Measurements from ENCODE around the gene SERINC2.

The SERINC2 gene

DNA sequence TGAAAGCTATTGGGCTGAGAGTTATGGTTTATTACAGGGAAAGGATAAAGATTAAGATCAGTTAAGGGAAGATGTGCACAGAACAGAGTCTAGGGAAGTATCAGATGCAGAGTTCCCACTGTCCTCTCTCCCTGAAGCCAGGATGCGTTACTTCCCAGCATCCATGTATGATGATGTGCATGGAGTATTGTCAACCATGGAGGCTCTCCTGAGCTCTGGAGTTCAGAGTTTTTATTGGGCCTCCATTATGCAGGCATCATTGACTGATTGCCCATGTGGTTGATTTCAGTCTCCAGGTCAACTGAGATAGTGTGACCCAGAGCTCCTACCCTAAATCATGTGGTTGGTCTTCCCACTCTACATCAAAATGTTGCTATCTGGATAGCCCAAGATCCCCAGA is 30.7 kb downstream of the SERINC2 start:
- no peaks in the 10 kb centered on the region for H3K27me3 ChIP-seq
- H3K4me1 ChIP-seq = no peaks in the 10 kb centered on the region
- no peak for DNase-seq
- H3K9me3 ChIP-seq = no peaks in the 10 kb centered on the region
- no peak overlapping the region for H3K4me3 ChIP-seq (ENCODE audit: low read depth, low read length)
- TF ChIP-seq, protein P1, sequence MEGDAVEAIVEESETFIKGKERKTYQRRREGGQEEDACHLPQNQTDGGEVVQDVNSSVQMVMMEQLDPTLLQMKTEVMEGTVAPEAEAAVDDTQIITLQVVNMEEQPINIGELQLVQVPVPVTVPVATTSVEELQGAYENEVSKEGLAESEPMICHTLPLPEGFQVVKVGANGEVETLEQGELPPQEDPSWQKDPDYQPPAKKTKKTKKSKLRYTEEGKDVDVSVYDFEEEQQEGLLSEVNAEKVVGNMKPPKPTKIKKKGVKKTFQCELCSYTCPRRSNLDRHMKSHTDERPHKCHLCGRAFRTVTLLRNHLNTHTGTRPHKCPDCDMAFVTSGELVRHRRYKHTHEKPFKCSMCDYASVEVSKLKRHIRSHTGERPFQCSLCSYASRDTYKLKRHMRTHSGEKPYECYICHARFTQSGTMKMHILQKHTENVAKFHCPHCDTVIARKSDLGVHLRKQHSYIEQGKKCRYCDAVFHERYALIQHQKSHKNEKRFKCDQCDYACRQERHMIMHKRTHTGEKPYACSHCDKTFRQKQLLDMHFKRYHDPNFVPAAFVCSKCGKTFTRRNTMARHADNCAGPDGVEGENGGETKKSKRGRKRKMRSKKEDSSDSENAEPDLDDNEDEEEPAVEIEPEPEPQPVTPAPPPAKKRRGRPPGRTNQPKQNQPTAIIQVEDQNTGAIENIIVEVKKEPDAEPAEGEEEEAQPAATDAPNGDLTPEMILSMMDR (IDR thresholded peaks at IDR 0.05; ENCODE audit: low read depth, low read length) = no peak
- no peaks in the 10 kb centered on the region for H3K36me3 ChIP-seq

DNA sequence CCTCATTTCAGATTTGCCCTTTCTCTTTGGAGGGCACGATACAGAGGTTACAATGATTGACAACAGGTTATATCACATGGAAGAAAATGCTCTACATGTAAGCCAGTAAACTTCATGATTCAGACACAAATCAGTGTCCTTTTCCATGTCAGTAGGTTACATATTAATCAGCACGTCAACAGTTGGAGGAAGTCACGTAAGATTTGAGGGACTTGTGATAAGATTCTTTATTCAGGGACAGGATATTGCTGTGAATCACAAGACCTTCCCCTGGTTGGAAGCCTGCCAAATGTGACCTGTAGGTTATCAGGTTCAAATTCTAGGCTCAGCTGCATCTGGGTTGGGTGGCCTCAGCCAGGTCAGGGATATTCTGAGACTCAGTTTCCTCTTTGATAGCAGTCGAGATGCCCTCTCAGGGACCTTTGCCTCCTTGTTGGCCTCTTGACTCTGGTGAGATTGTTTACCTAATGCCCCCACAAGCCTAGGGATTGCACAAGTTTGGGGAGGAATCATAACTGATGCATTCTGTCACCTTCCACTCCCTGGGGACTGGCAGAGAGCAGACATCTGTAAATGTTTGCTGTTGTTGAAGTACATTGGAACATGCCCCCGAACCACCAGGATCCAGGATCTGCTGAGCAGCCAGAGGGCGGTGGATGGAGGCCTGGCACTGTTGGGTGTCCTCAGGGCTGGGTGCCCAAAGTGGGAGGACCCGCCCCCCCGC is 31.9 kb downstream of the SERINC2 start:
- H3K4me1 ChIP-seq = no peaks in the 10 kb centered on the region
- no peaks in the 10 kb centered on the region for H3K9me3 ChIP-seq
- DNase-seq = no peak
- H3K36me3 ChIP-seq = no peaks in the 10 kb centered on the region
- TF ChIP-seq, protein P1 (IDR thresholded peaks at IDR 0.05; ENCODE audit: low read depth, low read length) = no peak
- H3K27me3 ChIP-seq = no peaks in the 10 kb centered on the region
- H3K4me3 ChIP-seq (ENCODE audit: low read depth, low read length) = no peak overlapping the region

DNA sequence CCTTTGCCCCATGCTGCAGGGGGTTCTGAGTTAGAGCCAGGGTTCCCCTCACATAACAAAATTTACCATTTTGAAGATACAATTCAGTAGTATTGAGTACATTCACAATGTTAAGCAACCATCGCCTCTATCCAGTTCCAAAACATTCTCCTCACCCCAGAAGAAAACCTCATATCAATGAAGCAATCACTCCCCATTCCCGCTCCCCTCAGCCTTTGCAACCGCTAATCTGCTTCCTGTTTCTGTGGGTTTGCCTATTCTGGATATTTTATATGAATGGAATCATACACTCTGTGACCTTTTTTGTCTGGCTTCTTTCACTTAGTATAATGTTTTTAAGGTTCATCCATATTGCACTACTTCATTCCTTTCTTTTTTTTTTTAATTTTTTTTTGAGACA is 32.9 kb downstream of the SERINC2 start:
- Histone ChIP-seq H3K36me3 (no peaks in the 10 kb centered on the region), H3K27me3 (no peaks in the 10 kb centered on the region), H3K4me1 (no peaks in the 10 kb centered on the region), H3K9me3 (no peaks in the 10 kb centered on the region), H3K4me3 (ENCODE audit: low read depth, low read length) (no peak overlapping the region)
- TF ChIP-seq, protein P1 (IDR thresholded peaks at IDR 0.05; ENCODE audit: low read depth, low read length) = no peak
- DNase-seq = no peak

DNA sequence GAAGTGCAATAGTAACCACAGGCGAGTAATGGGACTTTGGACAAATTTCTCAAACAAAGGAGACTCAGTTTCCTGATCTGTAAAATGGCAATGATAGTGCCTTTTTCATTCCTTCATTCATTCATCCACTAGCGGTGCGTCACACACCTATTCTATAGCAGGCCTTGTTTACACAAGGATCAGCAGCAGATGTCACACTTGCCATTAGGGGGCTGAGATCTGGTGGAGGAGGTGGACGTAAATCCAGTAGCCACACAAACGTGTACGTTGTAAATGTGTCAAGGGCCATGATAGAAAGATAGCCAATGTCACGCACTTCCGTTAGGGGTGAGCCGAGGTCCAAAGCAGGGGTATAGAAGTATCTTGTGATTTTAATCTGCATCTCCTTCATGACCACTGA is 34.2 kb downstream of the SERINC2 start:
- TF ChIP-seq, protein P1 (IDR thresholded peaks at IDR 0.05; ENCODE audit: low read depth, low read length) = 0 out of 2 replicates have a peak, but pooled peaks have one; percentile 7

DNA sequence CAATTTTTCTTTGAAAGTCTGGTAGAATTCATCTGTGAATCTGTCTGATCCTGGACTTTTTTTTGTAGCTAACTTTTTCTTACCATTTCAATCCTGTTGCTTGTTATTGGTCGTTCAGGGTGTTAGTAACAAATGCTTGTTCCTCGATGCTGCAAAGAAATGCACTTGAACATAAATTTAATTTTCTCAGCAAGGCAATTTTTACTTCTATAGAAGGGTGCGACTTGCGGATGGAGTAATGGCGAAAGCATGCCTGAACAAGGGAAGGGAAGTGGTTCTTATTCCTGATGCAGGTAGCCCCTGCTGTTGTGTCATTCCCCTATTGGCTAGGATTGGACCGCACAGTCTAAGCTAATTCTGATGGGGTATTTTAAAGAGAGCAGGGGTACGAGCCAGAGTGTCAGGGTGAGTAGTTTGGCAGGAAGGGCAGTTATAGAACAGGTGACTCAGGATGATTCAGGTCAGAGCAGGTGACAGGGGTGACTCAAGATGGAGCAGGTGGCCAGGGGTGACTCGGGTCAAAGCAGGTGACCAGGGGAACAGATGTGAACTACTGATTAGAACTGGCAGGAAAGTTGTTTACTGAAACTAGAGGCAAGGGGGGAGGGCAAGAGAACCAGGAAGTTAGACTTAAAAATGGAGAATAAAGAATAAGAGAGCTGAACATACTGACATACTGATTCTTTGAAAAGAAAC is 40.5 kb downstream of the SERINC2 start:
- no peaks in the 10 kb centered on the region for H3K4me1 ChIP-seq
- TF ChIP-seq, protein P1 (IDR thresholded peaks at IDR 0.05; ENCODE audit: low read depth, low read length) = no peak
- no peaks in the 10 kb centered on the region for H3K36me3 ChIP-seq
- H3K9me3 ChIP-seq = no peaks in the 10 kb centered on the region
- no peak for DNase-seq
- no peak overlapping the region for H3K4me3 ChIP-seq (ENCODE audit: low read depth, low read length)
- no peaks in the 10 kb centered on the region; the same call in 1 of the 2 replicates for H3K27me3 ChIP-seq

More for the DNA sequence above, 34.2 kb downstream of the SERINC2 start:
- Histone ChIP-seq H3K36me3 (no peaks in the 10 kb centered on the region), H3K4me3 (ENCODE audit: low read depth, low read length) (no peak overlapping the region), H3K4me1 (no peaks in the 10 kb centered on the region), H3K9me3 (no peaks in the 10 kb centered on the region), H3K27me3 (no peaks in the 10 kb centered on the region)
- no peak for DNase-seq
